Vagina (tissue), 2 donors: ENCODE results near the gene PRR9.

Experiments used
- POLR2A ChIP-seq, 2 donors: fragments of 450-650 bp; IDR thresholded peaks; one replicate each; pipeline ENCODE4 v1.6.1; 2017; ENCODE audit warnings: antibody characterized with exemption in 2 of 2, mild to moderate bottlenecking in 2 of 2, moderate library complexity in 2 of 2
- POLR2AphosphoS5 ChIP-seq, 2 donors: sonication (generic); formaldehyde crosslinking; IDR thresholded peaks; one replicate each; pipeline ENCODE4 v1.9.0; 2017; ENCODE audit warnings: antibody characterized with exemption in 2 of 2, mild to moderate bottlenecking in 2 of 2, low read depth in 1 of 2; ENCODE audit not compliant: insufficient read depth in 1 of 2

GRCh38 chr1:153251562-153251961 lies 34.2 kb downstream of the PRR9 start:
- no peak for TF ChIP-seq POLR2A (IDR thresholded peaks at IDR 0.05)
- TF ChIP-seq POLR2AphosphoS5 (IDR thresholded peaks at IDR 0.05; ENCODE audit: insufficient read depth in 1 of 2, low read depth in 1 of 2) = no peak
